IgD-negative memory B cell (primary cell): ENCODE results near the gene MRFAP1L1. TPM values are rescaled to one million over a fixed set of nuclear protein-coding genes. Genes with fewer than 3 reads are reported as not detected.

ENCODE experiments used
- H3K27ac Mint-ChIP-seq, 3 donors: one replicate each; pipeline ENCODE4 v1.8.0; 2020 to 2022; ENCODE audit warnings: mild to moderate bottlenecking in 3 of 3, mixed read lengths in 3 of 3, moderate library complexity in 1 of 3
- H3K27me3 Mint-ChIP-seq: one replicate; pipeline ENCODE4 v1.8.0; 2021; ENCODE audit warnings: mixed read lengths
- H3K36me3 Mint-ChIP-seq: one replicate; pipeline ENCODE4 v1.8.0; 2020; ENCODE audit warnings: mild to moderate bottlenecking, mixed read lengths
- H3K4me1 Mint-ChIP-seq, 3 donors: one replicate each; pipeline ENCODE4 v1.8.0; 2020 to 2022; ENCODE audit warnings: mixed read lengths in 3 of 3, mild to moderate bottlenecking in 1 of 3
- H3K4me3 Mint-ChIP-seq, 4 donors: one replicate each; pipeline ENCODE4 v1.8.0; 2020 to 2022; ENCODE audit warnings: mild to moderate bottlenecking in 4 of 4, mixed read lengths in 4 of 4, moderate library complexity in 3 of 4
- H3K9me3 Mint-ChIP-seq, 3 donors: one replicate each; pipeline ENCODE4 v1.8.0; 2020 to 2021; ENCODE audit warnings: mixed read lengths in 3 of 3, mild to moderate bottlenecking in 1 of 3
- polyA plus RNA-seq: library from polyadenylated mRNA; unstranded; fragments of 300-500 nt; fragmentation: Illumina TruSeq; gene quantifications from one replicate; pipeline ENCODE4 v1.2.3, GENCODE V29; 2021

Gene MRFAP1L1
- polyA plus RNA-seq, 1 donor from 2014 or later: 69.2 TPM

DNA sequence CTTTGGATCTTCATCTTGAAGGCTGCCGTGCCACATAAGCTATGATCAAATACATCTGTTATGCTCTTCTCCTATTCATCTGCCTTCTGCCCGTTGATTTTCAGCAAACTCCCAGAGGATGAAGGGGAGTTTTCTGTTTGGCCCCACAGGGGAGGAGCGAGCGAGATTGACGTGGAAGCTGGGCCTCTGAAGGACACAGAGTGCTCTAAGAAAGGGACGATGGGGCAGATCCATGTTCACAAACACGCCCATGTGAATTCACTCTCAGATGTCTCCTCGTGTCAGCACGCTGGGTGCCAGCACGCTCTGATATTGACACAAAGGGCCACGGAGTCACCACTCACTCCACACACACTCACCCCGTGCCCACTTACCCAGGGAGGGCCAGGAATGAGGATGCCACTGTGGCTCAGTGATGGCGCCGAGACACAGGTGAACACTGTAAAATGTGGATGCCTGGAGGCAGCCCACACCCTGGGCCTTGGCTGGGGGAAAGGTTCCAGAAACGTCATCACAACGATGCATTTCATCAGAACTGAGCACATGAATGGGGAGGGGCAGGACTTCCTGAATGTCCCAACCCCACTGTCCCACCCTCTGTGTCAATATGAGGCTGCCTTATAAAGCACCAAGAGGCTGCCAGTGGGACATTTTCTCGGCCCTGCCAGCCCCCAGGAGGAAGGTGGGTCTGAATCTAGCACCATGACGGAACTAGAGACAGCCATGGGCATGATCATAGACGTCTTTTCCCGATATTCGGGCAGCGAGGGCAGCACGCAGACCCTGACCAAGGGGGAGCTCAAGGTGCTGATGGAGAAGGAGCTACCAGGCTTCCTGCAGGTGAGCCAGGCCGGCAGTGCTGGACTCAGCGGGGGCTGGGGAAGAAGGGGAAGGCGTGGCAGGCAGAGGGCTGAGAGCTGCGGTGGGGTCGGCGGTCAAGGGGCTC lies 16.2 kb downstream of the MRFAP1L1 start, which contains the start of gene S100P:
Gene S100P (plus strand): TSS at position 648 of the 946 bp plus-strand sequence. CDS start 55 bp downstream, at position 703.
- H3K4me1 Mint-ChIP-seq: peaks cover 4 to 6% (median 5%) of the 10 kb centered on the region in 3 donors
- H3K36me3 Mint-ChIP-seq: peaks cover 5% of the 10 kb centered on the region
- peak within 1 kb of the TSS in 1 of 4 donors; percentile 70 for H3K4me3 Mint-ChIP-seq
- H3K9me3 Mint-ChIP-seq: no peaks in the 10 kb centered on the region
- H3K27ac Mint-ChIP-seq: peak within 1 kb of the TSS in 2 of 3 donors; percentile 53 to 78
- no peaks in the 10 kb centered on the region for H3K27me3 Mint-ChIP-seq

DNA sequence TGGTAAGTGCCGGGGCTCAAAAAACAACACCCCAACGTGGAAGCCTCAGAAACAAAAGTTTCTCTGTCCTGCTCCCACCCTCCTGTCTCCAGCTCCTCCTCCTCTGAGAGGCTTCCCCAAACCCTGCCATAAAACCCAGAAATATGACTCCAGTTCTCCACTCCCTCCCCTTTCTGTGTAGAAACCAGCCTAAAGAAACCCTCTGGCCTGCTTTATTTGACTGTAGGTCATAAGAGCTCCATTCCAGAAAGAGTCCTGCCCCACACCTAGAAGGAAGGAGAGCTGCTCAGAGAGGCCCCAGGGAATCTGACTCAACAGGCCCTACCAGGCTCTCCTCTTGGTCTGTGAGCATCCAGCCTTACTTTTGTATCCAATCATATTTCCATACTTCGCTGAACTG lies 16.9 kb downstream of the MRFAP1L1 start:
- no peaks in the 10 kb centered on the region for H3K9me3 Mint-ChIP-seq
- peaks cover 2% of the 10 kb centered on the region for H3K27me3 Mint-ChIP-seq
- H3K36me3 Mint-ChIP-seq: peaks cover 5% of the 10 kb centered on the region
- H3K27ac Mint-ChIP-seq: peak overlapping the region in 1 of 3 donors; percentile 19
- H3K4me3 Mint-ChIP-seq: no peak overlapping the region
- peaks cover 4 to 6% (median 5%) of the 10 kb centered on the region in 3 donors for H3K4me1 Mint-ChIP-seq

- Mint-ChIP-seq H3K9me3 (no peaks in the 10 kb centered on the region), H3K4me1 (peaks cover 4 to 6% (median 5%) of the 10 kb centered on the region in 3 donors), H3K27ac (no peak overlapping the region), H3K27me3 (peaks cover 3% of the 10 kb centered on the region), H3K4me3 (no peak overlapping the region), H3K36me3 (peaks cover 5% of the 10 kb centered on the region)
Observed at GRCh38 chr4:6692379-6692778, 17.3 kb downstream of the MRFAP1L1 start.

GRCh38 chr4:6689506-6689960 lies 20.1 kb downstream of the MRFAP1L1 start:
- peaks cover 5% of the 10 kb centered on the region for H3K27me3 Mint-ChIP-seq
- H3K36me3 Mint-ChIP-seq: peaks cover 5% of the 10 kb centered on the region
- H3K4me3 Mint-ChIP-seq: peak overlapping the region in 1 of 4 donors; percentile 12
- peak overlapping the region in 1 of 3 donors; percentile 64 for H3K27ac Mint-ChIP-seq
- H3K9me3 Mint-ChIP-seq: no peaks in the 10 kb centered on the region
- H3K4me1 Mint-ChIP-seq: no peaks in the 10 kb centered on the region

- Mint-ChIP-seq H3K9me3 (no peaks in the 10 kb centered on the region), H3K27ac (peak overlapping the region in 1 of 3 donors; percentile 71), H3K4me1 (no peaks in the 10 kb centered on the region), H3K27me3 (peaks cover 5% of the 10 kb centered on the region), H3K36me3 (peaks cover 5% of the 10 kb centered on the region), H3K4me3 (peak overlapping the region in 1 of 4 donors; percentile 73)
Observed at GRCh38 chr4:6688879-6689505, 20.7 kb downstream of the MRFAP1L1 start.

DNA sequence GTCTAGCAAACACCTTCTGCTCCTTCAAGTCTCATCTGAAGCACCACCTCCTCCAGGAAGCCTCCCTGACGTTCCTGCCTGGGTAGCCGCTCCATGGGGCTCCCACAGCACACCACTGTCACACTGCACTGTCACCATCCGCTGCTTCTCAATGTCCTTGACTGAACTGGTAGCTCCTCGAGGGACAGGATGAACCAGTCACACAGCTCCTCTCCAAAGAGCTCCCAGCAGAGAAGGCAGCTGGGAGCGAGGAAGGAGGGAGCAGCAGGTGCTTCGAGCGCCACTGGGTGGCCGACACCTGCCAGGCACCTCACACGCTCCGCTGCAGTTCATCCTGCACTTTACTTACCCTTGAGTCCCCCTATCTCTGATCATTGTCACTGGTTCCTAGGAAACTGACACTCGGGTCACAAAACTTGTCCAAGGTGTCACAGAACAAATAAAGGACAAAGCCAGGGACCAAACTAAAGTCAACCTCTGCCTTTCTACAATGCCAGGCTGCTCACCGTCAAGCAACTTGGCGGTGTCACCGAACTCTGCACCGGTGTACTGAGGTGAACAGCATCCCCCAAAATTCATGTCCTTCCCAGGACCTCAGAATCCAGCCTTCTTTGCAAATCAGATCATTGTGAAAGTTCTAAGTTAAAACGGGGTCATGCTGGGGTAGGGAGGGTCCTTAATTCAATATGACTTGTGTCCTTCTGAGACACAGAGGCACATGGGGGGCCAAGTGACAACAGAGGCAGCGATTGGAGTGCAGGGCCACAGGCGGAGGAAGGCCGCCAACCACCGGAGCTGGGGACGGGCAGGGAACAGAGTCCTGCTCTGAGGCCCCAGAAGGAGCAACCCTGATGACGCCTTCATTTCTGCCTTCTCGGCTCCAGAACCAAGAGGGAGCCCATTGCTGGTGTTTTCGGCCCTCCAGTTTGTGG lies 21.5 kb downstream of the MRFAP1L1 start:
- Mint-ChIP-seq H3K4me1 (no peaks in the 10 kb centered on the region), H3K9me3 (no peaks in the 10 kb centered on the region), H3K27me3 (peaks cover 5% of the 10 kb centered on the region), H3K36me3 (peaks cover 5% of the 10 kb centered on the region), H3K4me3 (peak overlapping the region in 1 of 4 donors; percentile 66), H3K27ac (no peak overlapping the region)

- no peaks in the 10 kb centered on the region for H3K4me1 Mint-ChIP-seq
Observed at GRCh38 chr4:6686104-6686787, 23.4 kb downstream of the MRFAP1L1 start.

GRCh38 chr4:6684656-6685055 lies 25.0 kb downstream of the MRFAP1L1 start:
- peaks cover 5% of the 10 kb centered on the region for H3K27me3 Mint-ChIP-seq
- H3K4me3 Mint-ChIP-seq: no peak overlapping the region
- peak overlapping the region in 1 of 3 donors; percentile 74 for H3K27ac Mint-ChIP-seq
- H3K4me1 Mint-ChIP-seq: no peaks in the 10 kb centered on the region
- peaks cover 0 to 4% (median 0%) of the 10 kb centered on the region in 3 donors for H3K9me3 Mint-ChIP-seq
- no peaks in the 10 kb centered on the region for H3K36me3 Mint-ChIP-seq

More at GRCh38 chr4:6686104-6686787, 23.4 kb downstream of the MRFAP1L1 start:
- no peaks in the 10 kb centered on the region for H3K9me3 Mint-ChIP-seq
- H3K4me3 Mint-ChIP-seq: no peak overlapping the region
- H3K36me3 Mint-ChIP-seq: peaks cover 5% of the 10 kb centered on the region
- H3K27me3 Mint-ChIP-seq: peaks cover 5% of the 10 kb centered on the region
- peak overlapping the region in 1 of 3 donors; percentile 69 for H3K27ac Mint-ChIP-seq

DNA sequence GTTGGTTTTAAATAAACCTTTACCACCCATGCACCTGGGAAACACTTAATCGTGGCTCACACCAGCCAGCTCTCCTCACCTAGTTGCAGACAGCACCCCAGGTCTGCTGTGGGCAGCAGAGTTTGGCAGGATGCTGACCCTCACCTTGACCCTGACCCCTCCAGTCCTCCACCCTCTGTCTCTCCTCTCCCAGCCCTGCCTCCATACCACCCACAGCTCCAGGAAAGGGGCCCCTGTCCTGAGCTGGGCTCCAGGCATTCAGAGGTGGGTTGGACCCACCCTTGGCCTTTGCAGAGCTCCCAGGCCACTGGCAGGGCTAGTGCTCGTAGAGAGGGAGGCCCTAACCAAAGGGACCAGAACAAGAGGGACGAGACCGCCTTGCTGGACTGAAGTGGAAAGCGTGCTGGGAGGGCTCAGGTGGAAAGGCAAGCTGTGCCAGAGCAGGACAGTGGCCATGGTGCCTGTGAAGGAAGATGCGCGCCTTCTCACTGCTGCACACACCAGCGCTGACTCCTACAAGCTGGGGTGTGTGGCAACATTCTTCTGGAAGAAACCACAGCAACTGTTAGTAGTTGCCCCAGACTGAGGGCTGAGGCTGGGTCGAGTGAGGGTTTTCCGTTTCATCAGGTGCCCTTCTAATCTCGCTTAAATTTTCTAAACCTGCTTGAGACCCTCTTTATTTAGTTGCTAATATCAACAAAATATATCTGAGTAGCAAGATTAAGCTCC lies 26.6 kb downstream of the MRFAP1L1 start:
- Mint-ChIP-seq H3K36me3 (no peaks in the 10 kb centered on the region), H3K4me1 (peaks cover 0 to 4% (median 0%) of the 10 kb centered on the region in 3 donors), H3K27me3 (peaks cover 5% of the 10 kb centered on the region), H3K9me3 (peaks cover 0 to 4% (median 0%) of the 10 kb centered on the region in 3 donors), H3K4me3 (no peak overlapping the region), H3K27ac (no peak overlapping the region)

DNA sequence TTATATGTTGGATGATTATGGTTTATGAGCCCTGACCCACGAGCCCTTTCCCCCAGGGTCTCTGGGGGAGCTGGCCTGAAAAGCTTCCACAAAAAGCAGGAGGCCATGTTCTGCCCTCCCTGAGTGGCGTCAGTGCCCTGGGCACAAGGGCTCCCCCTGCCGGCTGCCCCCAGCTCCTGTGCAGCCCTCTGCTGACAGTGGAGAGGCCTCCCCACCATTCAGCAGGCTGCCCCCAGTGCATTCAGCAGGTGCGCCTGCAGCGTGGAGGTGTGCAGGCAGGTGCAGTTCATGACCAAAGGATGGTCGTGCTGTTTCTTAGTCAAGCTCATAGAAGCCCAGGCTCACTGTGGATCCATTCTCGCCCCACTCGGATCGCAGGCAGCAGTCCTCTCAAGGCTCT lies 28.5 kb downstream of the MRFAP1L1 start:
- Mint-ChIP-seq H3K4me1 (peaks cover 7 to 15% (median 9%) of the 10 kb centered on the region in 3 donors), H3K4me3 (no peak overlapping the region), H3K27ac (no peak overlapping the region), H3K9me3 (peaks cover 0 to 4% (median 0%) of the 10 kb centered on the region in 3 donors), H3K27me3 (no peaks in the 10 kb centered on the region), H3K36me3 (peaks cover 2% of the 10 kb centered on the region)

DNA sequence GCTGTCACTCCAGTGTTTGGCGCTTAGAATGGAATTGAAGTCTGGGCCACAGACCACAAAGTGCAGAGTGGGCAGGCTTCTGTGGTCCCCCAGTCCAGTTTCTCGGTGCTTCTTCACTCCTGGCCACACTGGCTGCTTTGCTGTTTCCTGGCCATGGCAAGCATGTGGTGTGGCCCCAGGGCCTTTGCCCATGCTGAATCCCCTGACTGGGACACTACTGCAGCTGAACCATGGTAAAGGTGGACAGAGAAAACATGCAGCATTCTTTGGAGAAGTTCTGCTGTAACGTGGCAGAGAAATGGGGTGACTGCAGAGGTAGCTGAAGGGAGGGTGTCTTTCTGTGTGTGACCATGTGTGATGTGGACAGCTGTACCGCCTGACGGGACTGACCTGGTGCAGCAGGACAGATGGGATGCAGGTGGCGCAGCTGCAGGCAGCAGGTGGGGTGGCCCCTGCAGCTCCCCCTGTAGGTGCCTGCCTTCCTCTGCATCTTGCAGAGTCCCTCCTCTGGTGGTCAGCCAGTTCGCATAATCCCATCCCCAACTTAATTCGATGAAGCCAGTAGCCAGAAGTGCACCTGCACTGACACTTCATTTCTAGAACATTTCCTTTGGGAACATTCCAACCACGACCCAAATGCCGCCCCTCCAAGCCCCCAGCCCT lies 29.2 kb downstream of the MRFAP1L1 start:
- Mint-ChIP-seq H3K4me1 (peaks cover 13 to 22% (median 14%) of the 10 kb centered on the region in 3 donors), H3K27ac (no peak overlapping the region), H3K36me3 (peaks cover 2% of the 10 kb centered on the region), H3K9me3 (peaks cover 0 to 4% (median 0%) of the 10 kb centered on the region in 3 donors), H3K4me3 (no peak overlapping the region), H3K27me3 (no peaks in the 10 kb centered on the region)

DNA sequence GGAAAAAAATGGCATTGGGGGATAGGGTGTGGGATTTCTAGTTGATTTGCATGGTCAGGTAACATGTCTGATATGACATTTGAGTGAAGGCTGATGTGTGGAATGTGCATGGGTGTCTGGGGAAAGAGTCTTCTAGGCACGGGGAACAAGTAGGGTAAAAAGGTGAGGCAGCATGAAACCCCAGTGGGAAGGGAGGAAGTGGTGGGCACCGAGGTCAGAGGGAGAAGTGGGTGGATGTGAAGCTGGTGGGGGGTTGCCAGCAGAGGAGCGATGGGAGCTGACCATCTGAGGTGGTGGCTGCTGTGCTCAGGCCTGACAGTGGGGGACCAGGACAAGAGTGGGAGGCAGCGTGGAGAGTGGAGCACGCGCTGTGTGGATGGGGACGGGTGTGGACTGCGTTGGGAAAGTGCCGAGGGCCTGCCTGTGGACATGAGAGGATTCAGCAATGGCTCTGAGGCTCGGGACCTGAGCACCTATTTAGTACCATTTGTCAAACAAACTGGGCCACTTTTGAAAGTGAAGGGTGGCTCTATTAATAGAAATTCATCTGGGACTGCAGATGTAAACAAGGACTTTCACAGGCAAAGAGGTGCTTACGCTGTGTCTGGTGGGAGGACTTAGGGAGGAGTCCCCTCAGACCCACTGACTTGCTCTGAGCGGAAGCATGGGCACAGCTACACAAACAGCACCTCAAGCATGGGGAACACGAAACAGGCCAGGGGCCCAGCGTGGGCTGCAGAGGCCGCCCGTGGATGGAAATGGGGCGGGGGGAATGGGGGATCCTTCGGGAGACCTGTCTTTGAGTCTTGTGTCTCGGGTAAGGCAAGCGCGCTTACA lies 32.7 kb downstream of the MRFAP1L1 start:
- H3K4me1 Mint-ChIP-seq: peaks cover 30 to 36% (median 33%) of the 10 kb centered on the region in 3 donors
- H3K27ac Mint-ChIP-seq: peak overlapping the region in 2 of 3 donors; percentile 24 to 97
- H3K36me3 Mint-ChIP-seq: peaks cover 2% of the 10 kb centered on the region
- H3K4me3 Mint-ChIP-seq: peak overlapping the region; percentile 3 to 95 (median 47)
- no peaks in the 10 kb centered on the region for H3K27me3 Mint-ChIP-seq
- H3K9me3 Mint-ChIP-seq: peaks cover 0 to 4% (median 0%) of the 10 kb centered on the region in 3 donors
